HTERT RPE-1 (cell line): Measurements from ENCODE around the gene UST.
"Not testable (repeated sequence)": the region's sequence is repeated elsewhere in the genome, so short reads cannot be mapped to it uniquely, and the experiment has no call there.

ENCODE experiments used
- in situ Hi-C: fragments of 300-500 bp; cut with MboI; formaldehyde crosslinking; loops from 4 replicates; pipeline ENCODE4 v1.14.3; 2020; ENCODE audit warnings: low sequenced_read_pairs

UST gene

DNA sequence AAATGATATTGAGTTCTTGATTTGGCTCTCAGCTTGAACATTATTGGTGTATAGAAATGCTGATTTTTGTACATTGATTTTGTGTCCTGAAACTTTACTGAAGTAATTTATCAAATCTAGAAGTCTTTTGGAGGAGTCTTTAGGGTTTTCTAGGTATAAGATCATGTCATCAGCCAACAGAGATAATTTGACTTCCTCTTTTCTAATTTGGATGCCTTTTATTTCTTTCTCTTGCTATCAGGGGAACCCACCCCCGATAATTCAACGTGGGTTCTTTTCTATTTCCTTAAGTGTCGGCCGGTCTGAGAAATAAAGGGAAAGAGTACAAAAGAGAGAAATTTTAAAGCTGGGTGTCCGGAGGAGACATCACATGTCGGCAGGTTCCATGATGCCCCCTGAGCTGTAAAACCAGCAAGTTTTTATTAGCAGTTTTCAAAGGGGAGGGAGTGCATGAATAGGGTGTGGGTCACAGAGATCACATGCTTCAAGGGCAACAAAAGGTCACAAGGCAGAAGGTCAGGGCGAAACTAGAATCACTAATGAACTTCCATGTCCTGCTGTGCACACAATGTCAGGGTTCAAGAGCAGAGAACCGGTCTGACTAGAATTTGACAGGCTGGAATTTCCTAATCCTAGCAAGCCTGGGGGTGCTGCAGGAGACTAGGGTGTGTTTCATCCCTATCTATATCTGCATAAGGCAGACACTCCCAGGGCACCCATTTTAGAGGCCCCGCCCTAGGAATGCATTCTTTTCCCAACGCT, 17.6 kb downstream of the UST start:
- in situ Hi-C loops = not testable (repeated sequence)

DNA sequence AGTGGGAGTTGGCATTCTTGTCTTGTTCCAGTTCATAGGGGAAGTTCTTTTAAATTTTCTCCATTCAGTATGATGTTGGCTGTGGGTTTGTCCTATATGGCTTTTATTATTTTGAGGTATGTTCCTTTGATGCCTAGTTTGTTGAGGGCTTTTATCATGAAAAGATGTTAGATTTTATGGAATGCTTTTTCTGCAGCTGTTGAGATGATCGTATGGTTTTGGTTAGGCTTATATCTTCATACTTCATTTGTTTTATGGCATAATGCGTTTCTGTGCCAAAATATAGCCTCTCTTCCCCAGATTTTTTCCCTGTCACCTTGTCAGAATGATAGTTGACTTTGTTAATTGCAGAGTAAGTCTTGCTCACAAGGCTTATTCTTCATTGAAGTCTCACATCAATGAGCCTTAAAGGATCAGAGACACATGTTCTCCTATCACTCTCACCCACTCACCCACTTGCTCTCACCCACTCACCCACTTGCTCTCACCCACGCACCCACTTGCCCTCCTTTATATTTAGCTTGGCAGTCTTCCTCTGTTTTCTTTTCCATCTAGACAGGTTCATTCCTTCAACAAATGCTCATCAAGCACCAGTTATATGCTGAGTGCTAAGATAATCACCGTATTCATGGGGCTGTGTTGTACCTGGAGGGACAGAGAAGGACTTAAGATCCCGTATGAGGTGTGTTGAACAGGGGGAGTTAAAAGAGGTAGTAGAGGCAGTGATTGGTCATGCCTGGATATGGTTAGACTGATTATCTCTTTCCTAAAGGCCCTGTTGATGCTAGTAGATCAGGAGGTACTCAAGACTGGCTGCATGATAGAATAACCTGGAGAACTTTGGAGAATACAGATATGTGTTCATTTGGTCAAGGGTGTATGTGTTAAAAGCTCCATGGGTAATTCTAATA, 19.3 kb downstream of the UST start:
- in situ Hi-C loops = no loop called here

DNA sequence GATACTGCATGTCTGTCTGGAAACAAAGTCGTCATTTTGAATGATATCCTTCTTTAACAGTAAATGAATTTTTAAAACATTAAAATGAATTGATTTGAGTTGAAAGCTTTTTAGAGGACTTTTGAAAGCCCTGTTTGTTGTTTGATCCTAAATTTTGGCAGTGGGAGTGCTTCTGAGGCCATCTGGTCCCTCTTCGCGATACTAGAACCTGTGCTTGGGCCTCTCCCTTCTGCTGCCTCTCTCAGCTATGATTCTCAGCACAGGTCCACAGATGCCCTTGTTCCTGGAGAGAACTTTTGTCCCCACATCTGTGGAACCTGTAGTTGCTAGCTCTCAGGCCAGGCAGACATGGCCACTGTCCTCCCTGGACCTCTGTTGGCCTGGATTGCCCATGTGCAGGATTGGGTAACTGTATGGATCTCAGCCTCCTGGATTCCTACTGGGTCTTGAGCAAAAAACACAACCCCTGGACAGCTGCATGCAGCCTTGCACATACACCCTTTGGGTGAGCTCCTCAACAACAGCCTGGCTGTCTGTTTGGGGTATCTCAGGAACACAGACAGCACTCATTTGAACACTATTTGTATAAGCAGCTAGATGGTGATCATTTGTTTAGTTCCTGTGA, 21.9 kb downstream of the UST start:
- in situ Hi-C loops = no loop called here

DNA sequence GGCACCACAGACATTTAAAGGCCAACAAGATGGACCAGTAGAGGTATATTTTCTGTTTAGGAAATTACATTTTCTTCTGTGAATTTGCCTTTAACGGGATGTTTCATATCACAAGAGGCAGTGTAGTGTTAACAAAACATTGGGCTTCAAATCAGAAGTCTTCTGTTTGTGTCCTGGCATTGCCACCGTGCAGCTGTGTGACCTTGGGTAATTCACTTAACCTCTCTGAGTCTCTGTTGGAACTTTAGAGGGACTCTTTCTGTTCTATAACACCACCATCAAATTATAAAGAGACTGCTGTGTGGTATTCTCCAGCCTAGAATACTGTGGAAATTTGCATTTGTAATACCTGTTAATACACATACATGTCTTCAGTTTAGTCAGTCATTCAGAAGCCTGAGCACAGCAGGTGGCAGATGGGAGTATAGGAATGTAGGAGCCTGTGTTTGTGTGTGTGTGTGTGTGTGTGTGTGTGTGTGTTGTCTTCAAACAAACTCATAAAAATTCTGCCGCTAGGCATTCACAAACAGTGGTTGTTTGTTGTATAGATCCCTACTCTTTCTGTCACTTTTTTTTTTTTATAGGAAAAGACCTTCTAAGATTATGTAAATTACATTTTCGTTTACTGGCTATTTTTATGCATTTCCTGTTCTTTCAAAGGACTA, 22.6 kb downstream of the UST start:
- in situ Hi-C loops = no loop called here

DNA sequence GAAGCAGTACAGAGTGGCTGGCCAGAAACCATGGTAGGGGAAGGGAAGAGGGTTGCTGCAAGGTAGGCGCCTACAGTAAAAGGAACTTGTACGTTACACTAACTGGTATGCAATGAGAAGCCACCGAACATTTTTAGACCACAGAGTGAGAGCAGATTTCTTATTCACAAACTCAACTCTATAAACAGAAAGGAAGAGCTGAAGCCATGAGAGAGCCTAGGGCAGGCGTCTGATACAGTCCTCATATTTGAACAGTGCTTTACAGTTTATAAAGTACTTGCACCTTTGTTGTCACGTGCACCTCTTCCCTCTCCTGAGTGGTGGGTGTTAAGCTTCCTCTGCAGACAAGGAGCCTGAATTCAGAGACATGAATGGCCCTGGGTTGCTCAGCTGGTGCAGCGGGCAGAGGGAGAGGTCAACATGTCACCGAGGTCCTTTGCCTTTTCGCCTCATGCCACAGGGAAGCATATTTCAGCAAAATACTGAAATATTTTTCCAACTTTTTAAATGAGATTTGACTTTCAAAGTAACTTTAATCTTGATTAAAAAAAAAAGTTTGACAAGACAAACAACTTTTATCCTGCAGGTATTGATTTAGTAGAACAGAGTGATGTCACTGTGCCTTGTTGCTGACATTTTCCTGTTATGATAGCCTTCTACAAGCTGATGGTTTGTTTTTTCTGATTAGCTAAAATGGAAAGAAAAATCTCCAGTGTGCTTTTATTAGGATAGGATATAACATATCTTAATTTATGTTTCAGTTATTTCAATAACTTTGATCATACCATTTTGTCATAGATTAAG, 23.8 kb downstream of the UST start:
- in situ Hi-C loops = no loop called here

DNA sequence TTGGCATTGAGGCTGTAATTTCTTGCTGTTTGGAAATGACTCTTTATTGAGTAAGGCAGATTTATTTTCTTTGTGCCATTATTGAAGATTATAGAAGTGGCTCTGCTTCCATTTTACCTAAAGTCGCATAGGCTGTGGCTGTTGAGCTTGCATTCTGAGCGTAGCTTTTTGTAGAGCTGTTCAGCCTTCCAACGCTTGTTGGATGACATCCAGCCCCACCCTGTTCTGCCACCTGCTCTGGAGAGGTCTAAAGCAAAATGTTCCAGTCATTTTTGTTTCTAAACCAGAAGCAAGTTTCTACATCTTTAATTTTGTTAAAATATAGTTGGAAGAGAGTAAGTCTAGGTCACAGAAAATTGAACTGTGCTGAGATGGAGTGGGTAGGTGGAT, 24.4 kb downstream of the UST start:
- in situ Hi-C loops = no loop called here

DNA sequence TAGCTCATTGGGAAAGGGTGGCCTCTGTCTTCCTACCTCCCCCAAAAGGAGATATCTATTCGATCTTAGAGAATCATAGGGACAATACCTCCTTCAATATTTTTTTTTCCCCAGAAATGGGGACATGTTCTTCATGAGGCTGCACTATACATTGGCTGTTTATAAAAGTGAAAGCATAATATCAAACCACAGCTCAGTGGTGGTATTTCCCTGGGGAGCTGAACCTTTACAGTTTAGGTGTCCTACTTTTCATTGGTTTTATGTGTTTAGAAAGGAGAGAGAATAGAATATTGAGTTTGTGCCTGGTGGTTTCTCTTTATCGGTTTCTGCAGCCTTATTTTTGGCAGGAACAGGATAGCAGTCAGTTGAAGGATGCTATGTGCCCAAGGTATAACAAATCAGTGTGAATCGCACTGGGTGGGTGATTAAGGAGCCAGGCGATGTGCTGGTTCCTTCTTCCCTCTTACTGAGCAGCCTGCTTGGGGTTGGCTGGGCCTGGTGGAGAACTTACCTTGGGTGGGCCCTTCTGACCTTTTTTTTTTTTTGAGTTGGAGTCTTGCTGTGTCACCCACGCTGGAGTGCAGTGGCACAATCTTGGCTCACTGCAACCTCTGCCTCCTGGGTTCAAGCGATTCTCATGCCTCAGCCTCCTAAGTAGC, 25.2 kb downstream of the UST start:
- in situ Hi-C loops = no loop called here

DNA sequence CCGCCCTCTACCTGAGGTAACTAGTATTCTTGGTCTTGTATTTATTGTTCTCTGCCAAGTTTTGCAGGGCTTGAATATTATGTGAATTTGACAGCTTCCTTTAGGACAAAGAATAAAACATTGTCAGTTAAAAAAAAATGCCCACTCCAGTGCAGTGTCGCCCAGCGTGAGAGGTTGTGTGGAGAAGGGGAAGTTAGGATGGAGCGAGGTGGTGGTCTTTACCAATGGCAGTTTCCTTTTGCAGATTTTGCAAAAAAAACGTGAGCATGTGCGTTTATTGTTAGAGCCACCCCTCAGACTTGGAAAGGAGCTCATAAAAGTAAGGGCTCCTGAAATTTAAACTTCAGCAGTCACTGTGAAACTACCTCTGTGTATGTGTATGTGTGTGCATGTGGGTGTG, 28.3 kb downstream of the UST start:
- in situ Hi-C loops = no loop called here

DNA sequence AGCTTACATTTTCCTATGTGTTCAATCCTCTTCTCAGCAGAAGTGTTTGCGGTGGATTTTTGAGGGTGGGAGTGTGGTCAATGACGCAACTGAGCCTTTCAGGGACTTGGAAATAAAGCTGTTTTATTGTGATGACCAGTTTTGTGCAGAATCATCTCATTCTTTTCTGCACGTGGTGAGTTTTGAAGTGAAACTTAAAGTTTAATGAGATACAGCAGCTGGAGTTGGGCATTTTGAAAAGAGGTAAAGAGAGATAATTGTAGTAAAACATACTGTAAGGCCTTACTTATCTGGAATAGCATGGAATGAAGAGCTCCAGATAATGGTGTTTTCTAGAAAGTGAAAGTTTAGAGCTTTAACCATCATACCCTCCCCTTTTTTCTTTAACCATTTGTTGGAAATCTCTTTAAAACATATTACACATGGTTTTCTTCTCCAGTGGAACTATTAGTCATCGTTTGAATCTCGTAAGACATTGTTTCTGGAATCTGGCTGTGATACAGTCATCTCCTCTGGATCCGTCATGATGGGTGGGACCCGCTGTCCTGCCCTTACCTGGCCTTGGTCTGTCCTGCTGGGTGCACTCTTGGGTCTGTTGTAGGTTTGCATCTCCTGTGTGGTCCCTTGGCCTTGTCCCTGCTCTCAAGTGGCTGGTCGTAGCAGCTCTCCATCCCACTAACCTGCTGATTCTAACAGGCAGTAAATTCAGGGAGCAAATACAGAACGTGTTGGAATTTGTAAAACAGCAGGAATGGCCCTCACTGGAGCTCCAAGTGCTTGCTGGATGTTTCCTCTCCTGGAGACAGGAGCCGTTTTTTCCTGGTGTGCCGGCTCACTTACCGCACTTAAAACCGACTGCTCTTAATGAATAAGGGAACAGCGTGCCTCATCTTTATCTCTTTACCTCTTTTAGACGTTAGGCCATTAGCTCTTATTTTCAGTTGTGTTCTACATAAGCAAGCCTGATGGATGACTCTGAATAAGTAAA, 29.8 kb downstream of the UST start:
- in situ Hi-C loops = no loop called here

DNA sequence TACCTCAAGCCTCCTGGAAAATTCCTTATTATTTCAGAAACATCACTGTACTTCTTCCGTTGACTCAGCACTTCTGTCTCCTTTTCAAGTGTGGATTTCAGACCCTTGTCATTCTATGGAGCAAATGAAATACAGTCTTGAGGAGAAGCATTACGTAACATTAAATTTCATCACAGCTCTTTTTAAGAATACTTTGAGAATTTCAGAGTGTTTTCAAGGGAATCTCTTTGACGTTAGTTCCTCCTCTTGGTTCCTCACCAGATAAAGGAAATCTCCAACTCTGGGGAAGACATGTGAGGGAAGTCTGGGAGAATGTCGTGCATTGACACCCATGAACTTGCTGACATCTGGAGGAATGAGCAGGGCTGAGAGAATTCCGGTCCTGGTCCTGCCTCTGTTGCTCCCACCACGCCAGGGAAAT, 32.3 kb downstream of the UST start:
- in situ Hi-C loops = no loop called here

DNA sequence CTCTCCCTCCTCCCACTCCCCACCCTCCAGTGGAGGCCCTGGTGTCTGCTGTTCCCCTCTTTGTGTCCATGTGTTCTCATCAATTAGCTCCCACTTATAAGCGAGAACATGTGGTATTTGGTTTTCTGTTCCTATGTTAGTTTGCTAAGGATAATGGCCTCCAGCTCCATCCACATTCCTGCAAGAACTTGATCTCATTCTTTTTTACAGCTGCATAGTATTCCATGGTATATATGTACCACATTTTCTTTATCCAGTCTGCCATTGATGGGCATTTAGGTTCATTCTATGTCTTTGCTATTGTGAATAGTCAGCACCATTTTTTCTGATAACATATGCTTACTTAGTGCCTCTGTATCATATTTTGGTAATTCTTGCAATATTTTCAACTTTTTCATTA, 33.6 kb downstream of the UST start:
- in situ Hi-C loops = not testable (repeated sequence)

DNA sequence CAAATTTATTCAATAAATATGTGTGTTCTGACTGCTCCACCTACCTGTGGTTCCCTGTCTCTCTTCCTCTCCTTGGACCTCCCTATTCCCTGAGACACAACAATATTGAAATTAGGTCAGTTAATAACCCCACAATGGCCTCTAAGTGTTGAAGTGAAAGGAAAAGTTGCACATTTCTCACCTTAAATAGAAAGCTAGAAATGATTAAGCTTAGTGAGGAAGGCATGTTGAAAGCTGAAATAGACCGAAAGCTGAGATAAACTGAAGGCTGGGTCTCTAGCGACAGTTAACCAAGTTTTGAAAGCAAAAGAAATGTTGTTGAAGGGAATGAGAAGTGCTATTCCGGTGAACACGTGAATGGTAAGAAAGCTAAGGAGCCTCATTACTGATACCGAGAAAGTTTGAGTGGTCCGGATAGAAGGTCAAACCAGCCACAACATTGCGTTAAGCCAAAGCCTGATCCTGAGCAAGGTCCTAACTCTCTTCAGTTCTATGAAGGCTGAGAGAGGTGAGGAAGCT, 34.1 kb downstream of the UST start:
- in situ Hi-C loops = no loop called here

DNA sequence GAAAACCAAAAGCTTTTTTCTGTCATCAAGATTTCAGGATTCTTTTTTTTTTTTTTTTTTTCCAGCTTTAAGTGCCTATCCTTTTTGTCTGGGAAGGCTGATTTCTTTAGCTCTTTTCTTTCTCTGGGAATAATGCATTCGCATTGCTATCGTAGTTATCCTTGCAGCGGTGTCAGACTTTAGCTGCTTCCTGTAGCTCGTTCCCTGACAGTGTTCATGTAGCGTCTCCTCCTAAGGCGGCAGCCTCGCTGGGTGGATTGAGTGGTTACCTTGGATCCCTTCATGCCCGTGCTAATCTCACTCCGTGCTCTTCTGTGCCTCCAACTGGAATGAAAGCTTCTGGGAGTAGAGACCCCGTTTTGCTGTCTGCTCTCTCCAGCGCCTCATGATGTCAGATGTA, 43.1 kb downstream of the UST start:
- in situ Hi-C loops = no loop called here

DNA sequence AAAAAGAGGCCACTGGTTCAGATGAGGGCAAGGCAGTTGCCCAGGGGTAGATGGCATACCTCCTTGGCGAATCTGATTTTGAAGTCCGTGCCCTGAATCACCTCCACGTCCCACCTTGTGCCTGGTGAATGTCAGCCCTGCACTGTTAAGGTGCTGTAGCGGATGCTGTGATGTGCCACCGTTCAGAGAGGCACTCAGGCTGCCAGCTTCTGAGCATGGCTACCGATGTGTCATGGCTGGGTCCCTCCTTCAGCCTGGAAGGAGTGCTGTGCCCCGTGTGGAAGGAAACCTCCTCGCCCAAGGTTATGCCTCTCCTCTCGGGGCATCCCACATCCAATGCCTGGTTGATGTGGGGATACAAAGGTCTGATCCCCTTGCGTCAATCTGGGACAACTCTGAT, 43.6 kb downstream of the UST start:
- in situ Hi-C loops = no loop called here

DNA sequence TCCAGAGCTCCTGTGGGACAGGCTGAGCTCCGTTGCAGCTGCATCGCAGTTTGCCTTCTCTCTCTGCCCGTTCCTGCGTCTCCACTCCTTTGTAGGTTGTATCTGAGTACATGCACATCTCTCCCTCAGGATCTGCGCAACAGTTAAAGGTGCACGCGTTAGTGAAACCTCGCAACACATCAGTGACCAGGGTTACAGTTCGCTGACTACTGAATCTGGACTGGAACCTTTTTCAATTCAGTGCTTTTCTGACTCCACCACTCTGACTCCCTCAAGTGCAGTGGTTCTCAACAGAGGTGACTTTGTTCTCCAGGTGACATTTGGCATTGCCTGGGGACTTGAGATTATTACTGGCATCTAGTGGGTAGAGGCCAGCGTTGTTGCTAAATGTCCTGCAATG, 44.0 kb downstream of the UST start:
- in situ Hi-C loops = no loop called here

DNA sequence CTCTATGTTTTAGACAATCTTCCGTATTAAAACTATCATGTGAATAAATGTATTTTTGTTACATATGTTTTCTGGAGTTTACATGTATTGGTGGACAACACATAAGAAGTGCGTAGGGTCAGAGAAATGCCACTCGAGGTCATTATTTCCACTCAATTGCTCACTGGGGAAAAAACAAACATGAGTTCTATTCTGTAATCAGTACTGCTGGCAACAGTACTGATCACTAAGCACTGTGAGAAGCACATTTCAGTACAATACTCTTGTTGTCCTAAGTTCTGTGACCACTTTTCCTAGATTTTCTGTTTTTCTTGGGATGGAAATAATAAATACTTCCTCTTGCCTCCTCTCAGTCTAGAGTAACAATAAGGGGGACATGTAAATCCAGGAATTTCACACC, 44.5 kb downstream of the UST start:
- in situ Hi-C loops = no loop called here

DNA sequence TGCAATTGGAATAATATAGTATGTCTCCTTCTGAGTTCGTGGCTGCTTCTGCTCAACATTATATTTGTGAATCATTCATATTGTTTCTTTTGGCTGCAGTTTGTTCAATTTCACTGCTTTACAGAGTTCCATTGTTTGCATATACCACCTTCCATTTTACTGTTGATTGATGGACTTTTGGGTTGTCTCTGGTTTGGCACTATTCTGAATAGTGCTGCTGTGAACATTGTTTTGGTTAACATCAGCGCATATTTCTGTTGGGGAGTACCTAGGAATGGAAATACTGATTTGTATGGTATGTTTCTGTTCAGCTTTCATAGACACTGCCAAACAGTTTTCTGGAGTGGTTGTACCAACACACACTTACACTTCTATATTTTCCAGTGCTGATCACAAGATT, 46.9 kb downstream of the UST start:
- in situ Hi-C loops = no loop called here

DNA sequence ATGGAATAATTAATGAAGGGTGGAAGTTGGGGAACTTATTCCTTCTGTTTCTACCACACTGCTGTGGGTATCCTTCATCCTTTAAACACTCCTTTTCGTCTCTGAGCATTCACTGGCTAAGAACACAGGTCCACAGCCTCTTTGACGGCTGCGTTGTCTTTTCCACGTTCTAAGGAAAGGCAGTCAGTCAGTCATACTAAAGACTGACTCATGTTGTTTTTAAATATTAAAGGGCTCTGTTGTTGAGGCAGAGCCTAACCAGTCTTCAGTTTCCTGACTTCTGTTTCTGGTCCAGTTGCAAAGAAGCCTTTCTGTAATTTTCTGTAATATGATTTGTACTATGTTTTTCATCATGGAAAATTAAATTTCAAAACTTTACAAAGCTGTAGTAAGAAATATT, 48.0 kb downstream of the UST start:
- in situ Hi-C loops = no loop called here

DNA sequence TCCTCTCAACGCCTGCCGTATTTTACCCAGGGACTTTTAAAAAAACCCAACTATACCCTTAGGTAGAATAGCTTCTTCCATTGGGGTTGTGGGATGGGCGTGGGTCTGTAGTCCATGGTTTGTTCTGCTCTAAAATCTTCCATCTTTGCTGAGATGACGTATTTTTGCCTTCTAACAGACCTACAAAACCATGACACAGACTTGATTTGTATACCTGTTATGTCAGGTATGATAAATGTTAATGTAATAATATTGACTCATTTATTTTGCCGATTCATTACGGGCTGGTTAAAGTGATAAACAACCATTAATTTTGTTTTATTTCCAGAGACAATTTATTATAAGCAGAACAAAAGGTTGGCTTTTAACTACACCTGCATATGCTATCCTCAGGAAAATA, 48.7 kb downstream of the UST start:
- in situ Hi-C loops = no loop called here
